ENCODE results near the gene HP.
"Not testable (repeated sequence)": the region's sequence is repeated elsewhere in the genome, so short reads cannot be mapped to it uniquely, and the experiment has no call there.

HP gene

DNA sequence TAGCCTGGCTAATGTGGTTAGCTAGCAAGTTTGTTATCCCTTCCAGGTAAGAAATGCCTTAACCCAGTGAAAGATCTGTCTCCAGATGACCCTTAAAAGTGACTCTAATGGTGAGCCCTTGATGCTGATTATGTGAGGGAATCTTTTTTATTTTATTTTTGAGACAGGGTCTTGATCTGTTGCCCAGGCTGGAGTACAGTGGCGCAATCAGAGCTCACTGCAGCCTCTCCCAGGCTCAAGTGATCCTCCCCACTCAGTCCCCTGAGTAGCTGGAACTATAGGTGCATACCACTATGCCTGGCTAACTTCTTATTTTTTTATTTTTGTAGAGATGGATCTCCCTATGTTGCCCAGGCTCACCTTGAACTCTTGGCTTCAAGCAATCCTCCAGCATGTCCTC is 10.8 kb upstream of the HP start:
- no peak for DNase-seq

DNA sequence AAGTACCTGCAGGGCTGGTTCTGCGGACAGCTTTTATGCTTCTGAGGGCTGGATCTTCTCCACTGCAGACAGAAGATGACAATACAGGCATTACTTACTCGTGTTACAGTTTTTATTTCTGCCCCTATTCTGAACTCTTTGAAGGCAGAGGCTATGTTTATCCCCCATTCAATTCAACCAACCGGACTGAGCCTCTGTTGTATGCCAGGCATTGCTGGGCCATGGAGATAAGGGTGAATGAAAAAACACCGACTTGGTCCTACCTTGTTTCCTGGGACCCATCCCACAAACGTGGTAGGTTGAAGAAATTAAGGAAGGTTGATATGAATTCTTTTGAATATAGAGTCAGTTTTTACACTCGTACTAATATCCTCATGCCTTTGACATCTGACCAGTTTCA is 10.0 kb upstream of the HP start:
- no peak for DNase-seq

DNA sequence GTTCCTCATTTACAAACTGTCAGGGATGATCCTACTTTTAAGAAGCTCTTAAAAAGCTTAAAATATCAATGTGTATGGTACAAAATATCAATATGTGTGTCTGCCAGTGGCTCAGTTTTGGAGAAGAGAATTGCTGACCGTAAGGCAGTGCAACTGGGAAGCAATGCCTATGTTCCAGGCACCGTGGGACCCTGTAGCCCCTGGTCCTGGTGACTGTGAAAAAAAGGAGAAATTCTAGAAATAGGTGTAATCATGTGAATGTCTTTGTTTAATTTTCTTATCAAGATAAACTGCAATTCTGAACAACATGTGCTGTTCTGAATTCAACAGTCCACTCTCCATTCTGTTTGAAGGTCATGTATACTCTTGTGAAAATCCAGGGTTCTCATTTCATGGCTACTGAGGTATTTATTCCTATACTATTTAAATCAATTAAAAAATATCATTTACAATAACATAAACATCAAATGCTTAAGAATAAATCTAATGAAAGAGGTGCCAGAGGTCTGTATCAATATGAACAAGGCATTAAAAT is 9.4 kb upstream of the HP start:
- no peak for DNase-seq

DNA sequence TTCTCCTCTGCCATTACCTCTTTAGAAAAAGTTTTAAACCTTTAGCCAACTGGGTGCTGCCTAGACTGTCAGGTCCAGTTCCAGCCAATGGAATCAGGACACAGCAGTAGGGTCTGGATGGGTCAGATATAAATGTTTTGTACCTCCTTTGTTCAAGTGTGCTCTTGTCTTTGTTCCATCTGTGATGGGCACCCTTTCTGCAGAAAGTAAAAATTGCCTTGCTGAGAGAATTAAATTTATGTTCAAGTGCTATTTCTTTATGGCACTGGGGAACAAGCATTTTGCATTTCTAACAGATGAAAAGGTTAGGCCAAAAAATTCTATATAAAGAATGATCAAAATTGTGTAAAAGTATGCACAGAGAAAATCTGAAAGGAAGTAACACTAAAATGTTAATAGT is 5.2 kb upstream of the HP start:
- no peak for DNase-seq

DNA sequence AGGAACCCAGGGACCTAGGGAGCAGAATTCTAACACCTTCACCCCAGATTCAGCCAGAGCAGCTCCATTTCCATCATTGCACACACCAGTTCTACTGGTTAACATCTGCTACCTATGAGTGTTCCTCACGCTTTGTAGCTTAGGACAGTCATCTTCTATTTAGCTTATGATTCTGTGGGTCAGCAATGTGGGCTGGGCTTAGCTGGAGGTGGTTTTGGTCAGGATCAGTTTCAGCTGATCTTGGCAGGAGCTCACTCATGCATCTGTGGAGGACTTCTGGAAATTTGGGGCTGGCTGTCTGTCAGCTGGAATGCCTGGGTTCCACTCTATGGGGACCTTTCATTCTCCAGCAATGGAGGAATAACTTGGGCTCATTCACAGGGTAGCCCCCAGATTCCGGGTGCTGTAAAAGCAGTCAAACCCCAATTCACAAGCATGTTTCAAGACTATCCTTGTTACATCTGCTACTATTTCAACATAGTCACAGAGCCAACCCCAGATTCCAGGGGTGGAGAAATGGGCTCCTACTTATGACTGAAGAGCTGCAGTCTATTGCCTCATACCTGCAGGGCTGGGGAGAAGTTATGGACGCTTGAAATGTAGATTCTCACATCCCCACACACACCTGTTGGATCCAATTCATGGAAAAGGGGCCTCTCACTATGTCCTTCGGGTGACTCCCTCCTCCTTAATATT is 3.4 kb upstream of the HP start:
- no peak for DNase-seq

DNA sequence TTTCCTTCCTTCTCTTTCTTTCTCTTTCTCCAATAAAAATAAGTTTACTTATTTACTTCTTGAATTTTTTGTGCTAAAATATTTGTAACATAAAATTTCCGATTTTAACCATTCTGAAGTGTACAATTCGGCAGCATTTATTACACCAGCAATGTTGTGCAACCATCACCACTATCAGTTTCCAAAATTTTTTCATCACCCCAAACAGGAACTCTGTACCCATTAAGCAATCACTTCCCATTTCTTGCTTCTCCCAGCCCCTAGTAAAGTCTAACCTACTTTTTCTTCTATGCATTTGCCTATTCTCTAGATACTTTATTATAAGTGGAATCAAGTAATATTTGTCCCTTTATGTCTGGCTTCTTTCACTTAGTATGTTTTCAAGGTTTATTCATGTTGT is 2.5 kb upstream of the HP start:
- no peak for DNase-seq

DNA sequence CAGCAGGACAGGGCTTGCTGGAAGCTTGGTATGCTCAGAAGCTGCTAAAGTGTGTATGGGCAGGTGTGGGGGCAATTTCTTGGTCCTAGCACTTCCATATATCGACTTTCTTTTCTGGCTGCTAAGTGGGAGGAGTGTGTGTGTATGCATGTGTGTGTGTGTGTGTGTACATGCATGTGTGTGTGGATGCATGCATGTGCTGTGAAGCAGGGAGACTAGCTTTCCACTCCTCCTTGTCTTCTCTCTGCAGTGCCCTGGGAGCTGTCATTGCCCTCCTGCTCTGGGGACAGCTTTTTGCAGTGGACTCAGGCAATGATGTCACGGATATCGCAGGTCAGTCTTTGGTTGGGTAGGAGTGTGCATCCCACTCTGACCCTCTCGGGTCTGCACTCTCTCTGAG is 1.6 kb downstream of the HP start:
- DNase-seq: no peak

DNA sequence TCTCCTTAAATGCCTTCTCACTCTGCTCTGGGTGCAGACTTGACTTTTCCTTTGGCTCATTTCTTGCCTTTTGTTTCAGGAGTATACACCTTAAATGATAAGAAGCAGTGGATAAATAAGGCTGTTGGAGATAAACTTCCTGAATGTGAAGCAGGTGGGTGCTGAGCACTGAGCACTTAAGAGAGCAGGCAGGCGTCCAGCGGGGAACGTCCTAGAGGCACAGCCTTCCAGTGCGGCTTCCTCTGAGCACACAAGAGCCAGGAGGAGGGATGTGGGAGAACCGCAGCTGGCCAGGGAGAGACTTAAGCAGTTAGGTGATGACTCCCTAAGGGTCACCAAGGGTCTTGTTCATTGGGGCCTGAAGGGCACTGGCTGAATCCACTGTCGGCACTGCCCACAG is 3.0 kb downstream of the HP start:
- DNase-seq: not testable (repeated sequence)

DNA sequence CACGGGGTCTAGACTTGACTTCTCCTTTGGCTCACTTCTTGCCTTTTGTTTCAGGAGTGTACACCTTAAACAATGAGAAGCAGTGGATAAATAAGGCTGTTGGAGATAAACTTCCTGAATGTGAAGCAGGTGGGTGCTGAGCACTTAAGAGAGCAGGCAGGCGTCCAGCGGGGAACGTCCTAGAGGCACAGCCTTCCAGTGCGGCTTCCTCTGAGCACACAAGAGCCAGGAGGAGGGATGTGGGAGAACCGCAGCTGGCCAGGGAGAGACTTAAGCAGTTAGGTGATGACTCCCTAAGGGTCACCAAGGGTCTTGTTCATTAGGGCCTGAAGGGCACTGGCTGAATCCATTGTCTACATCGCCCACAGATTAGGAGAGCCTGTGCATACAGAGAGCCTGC is 4.8 kb downstream of the HP start:
- not testable (repeated sequence) for DNase-seq

DNA sequence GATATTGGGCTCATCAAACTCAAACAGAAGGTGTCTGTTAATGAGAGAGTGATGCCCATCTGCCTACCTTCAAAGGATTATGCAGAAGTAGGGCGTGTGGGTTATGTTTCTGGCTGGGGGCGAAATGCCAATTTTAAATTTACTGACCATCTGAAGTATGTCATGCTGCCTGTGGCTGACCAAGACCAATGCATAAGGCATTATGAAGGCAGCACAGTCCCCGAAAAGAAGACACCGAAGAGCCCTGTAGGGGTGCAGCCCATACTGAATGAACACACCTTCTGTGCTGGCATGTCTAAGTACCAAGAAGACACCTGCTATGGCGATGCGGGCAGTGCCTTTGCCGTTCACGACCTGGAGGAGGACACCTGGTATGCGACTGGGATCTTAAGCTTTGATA is 6.1 kb downstream of the HP start:
- no peak for DNase-seq

DNA sequence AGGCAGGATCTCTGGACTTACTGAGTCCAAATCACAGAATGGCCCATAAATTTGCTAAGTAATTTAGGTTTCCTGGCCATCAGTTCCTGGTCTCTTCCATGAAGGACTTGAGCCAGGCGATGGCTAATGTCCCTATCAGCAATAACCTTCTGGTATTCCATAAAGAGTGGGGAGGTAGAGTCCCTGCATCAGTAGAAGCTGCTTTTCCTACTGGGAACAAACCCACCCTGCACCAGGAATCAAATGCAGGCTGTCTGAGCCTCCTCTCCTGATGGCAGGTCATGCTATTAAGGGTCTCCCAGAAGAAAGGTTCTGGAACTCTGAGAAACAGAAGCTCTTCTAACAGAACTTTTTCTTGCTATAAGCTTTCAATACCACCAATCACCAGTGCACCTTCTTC is 7.3 kb downstream of the HP start:
- no peak for DNase-seq

DNA sequence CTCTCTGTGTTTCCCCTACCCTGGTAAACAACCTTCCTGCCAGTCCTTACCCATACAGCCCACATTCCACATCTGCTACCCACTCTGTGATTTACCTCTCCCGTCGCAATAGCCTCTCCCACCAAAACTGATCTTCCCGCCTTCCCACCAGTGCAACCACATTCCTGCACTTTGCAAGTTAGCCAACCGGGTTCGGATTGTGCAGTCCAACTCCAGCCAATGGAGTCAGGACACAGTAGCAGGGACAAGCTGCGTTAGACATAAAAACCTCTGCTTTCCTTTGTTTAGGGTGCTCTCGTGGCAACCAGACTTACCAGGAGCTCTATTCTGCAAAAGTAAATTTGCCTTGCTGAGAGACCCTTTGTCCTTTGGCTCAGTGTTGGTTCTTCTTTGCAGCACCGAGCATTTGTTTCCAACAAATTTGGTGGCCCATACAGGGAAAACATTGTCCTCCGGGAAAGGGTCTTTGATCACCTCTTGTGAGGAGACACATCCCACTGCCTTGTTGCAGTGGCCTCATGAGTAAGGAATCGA is 10.1 kb downstream of the HP start:
- no peak for DNase-seq

DNA sequence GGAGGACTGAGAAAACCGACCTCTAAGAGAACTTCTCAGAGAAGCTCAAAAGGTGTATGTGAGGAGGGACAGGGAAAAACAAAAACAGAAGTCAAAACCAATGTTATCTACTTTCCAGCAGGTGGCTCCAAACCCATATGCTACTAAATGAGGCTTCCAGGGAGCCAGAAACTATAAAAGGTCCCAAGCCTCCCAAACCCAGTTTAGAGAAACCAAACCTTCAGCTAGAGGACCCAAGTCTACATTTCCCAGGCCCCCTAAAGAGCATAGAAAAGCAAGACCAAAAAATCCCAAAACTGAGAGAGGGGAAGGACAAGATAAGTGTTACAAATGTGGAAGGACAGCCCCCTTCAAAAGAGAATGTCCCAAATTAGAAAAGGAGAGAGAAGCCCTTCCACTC is 12.4 kb downstream of the HP start:
- DNase-seq: no peak

DNA sequence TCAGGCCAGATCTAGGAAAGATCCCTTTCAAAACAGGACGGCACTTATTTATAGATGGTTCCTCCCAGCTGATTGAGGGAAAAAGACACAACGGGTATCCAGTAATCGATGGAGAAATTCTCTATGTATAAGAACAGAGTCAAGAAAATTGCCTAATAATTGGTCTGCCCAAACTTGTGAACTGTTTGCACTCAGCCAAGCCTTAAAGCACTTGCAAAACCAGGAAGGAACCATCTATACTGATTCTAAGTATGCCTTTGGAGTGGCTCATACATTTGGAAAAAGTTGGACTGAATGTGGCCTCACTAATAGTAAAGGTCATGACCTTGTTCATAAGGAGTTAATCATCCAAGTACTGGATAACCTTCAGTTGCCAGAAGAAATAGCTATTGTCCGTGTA is 14.6 kb downstream of the HP start:
- DNase-seq: no peak

DNA sequence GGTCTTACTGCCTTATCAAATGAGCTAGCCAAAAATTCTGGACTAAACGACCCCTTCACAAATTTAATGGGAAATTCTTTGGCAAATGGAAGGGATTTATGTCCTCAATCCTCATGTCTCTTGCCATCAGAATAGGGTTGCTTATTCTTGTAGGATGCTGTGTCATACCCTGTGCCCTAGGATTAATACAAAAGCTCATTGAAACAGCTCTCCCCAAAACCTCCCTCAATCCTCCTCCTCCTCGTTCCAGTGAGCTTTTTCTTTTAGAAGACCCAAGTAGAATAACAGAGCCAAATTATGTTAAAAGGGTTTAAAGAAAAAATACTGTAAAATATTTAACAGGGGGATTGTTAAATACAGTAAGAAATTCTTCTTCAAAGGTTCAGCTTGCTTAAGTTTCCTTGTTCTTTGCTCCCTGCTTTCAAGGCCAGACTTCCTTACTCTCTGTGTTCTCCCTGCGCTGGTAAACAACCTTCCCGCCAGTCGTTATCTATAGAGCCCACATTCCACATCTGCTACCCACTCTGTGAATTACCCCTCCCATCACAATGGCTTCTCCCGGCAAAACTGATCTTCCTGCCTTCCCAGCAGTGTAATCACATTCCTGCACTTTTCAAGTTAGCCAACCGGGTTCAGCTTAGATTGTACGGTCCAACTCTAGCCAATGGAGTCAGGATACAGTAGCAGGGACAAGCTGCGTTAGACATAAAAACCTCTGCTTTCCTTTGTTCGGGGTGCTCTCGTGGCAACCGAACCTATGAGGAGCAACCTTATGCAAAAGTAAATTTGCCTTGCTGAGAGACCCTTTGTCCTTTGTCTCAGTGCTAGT is 18.4 kb downstream of the HP start:
- no peak for DNase-seq

DNA sequence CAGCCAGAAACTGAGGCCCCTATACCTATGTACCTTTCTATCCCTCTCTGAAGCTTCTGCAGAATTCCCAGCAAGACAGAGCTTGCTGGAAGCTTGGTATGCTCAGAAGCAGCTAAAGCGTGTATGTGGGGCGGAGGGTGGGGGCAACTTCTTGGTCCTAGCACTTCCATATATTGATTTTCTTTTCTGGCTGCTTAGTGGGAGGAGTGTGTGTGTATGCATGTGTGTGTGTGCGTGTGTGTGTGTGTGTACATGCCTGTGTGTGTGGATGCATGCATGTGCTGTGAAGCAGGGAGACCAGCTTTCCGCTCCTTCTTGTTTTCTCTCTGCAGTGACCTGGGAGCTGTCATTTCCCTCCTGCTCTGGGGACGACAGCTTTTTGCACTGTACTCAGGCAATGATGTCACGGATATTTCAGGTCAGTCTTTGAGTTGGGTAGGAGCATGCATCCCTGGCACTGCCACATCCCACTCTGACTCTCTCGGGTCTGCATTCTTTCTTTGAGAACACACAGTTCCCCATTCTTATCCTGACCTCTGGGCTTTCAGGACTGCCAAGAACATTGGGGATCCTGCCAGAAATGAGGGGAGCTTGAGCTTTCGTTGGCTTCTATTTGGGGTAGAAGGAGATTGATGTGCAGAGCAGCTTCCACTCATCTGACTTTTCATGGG is 19.4 kb downstream of the HP start:
- no peak for DNase-seq

DNA sequence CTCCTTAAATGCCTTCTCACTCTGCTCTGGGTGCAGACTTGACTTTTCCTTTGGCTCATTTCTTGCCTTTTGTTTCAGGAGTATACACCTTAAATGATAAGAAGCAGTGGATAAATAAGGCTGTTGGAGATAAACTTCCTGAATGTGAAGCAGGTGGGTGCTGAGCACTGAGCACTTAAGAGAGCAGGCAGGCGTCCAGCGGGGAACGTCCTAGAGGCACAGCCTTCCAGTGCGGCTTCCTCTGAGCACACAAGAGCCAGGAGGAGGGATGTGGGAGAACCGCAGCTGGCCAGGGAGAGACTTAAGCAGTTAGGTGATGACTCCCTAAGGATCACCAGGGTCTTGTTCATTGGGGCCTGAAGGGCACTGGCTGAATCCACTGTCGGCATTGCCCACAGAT is 20.8 kb downstream of the HP start:
- not testable (repeated sequence) for DNase-seq

DNA sequence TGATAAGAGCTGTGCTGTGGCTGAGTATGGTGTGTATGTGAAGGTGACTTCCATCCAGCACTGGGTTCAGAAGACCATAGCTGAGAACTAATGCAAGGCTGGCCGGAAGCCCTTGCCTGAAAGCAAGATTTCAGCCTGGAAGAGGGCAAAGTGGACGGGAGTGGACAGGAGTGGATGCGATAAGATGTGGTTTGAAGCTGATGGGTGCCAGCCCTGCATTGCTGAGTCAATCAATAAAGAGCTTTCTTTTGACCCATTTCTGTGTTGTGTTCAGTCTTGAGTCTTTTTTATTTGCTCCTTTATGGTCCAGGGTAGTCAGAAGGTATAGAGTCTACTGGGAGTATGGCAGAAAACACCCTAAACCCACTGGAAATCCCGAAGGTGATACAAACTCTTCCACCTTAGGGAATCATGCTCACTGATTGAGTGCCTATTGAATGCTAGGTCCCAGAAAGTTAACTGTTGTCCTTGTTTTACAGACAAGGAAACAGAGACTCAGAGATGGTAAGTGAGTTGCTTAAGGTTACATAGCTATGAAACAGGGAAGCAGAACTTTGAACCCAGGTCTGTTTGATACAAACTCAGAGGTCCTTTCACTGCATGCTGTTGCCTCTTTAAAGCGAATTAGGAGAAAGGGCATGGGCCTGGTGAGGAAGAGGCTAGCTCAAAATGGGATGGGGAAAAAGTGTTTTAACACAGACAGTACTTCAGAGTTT is 22.8 kb downstream of the HP start:
- not testable (repeated sequence) for DNase-seq

DNA sequence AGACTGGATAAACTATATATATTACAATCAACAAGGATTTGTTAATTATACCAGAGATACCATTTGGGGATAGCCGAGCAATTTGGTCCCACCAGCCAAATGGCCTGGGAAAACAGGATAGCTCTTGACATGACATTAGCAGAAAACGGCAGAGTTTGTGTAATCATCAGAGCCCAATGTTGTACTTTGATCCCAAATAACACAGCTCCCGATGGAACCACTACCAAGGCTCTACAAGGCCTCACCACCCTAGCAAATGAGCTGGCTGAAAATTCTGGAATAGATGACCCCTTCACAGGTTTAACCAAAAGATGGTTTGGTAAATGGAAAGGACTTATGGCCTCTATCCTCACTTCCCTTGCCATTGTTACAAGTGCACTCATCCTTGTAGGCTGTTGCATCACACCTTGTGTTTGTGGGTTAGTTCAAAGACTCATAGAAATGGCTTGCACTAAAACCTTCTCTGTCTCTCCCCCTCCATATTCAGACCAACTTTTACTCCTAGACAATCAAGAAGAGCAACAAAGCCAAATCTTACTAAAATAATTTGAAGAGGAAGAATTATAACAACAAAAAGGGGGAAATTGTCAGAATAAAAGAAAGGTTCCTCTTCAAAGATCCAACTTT is 29.6 kb downstream of the HP start:
- no peak for DNase-seq

DNA sequence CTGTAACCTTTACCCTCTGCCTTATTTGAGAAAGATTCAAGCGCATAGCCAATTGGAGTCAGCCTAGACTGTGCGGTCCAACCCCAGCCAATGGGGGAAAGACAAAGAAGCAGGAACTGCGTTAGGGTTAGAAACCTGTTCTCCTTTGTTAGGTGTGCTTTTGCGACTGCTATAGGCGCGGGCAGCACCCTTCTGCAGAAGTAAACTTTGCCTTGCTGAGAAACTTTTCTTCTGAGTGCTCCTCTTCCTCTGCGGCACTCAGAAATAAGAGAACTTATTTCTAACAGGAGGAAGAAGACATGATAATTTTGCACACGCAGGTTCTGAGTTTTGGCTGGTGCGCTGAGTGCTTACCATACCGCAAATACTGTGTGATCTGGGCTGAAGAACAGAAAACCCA is 30.1 kb downstream of the HP start:
- no peak for DNase-seq

DNA sequence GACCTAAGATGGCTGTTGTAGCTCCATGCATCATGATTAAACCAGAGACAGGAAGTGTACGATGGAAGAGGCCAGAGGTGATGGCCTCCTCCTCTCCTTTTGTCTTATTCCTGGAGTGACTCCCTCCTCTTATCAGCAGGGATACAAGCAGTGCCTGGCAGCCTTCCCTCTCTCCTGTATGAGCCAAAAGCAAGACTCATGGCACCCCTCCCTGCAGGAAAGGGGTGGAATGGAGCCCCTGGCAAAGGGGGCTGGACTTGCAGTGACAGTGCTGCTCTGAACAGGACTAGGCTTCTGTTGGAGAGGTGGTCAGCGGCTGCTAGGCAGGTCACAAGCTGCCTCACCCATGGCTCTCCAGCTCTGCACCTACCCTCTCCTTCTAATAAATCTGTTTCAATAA is 30.7 kb downstream of the HP start:
- no peak for DNase-seq

DNA sequence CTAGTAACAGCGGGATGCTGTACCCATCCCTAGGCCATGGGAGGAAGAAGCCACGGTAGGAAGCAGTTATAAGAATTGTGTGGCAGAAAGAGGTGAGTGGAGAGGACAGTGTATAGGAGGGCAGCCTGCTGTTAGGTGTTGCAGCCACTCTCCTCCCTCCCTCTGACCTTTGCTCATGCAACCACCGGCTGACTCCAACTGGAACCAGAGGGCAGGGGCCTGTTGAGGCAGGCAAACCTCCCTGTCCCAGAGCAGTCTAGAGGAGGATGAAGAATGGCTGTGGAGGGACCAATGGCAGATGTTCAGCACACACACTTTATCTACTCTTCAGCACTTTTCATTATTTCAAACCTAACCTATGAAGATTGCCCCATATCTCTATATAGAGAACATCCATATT is 36.9 kb downstream of the HP start:
- no peak for DNase-seq

Measured in activated gamma-delta T cell treated with Interleukin-2 at 50 U/mL for 16 hours (primary cell).